ENCODE results near the gene CLCN3.
"Not testable (repeated sequence)": the region's sequence is repeated elsewhere in the genome, so short reads cannot be mapped to it uniquely, and the experiment has no call there.

CLCN3 gene

GRCh38 chr4:169720529-169720928 is 100.2 kb downstream of the CLCN3 start:
- DNase-seq: no peak

GRCh38 chr4:169723207-169723965 is 103.0 kb downstream of the CLCN3 start:
- DNase-seq: no peak

GRCh38 chr4:169724260-169724659 is 103.9 kb downstream of the CLCN3 start:
- DNase-seq: no peak

- DNase-seq: no peak
Observed at GRCh38 chr4:169727616-169728015, 107.2 kb downstream of the CLCN3 start.

- no peak for DNase-seq
Observed at GRCh38 chr4:169730564-169730963, 110.2 kb downstream of the CLCN3 start.

- not testable (repeated sequence) for DNase-seq
Observed at GRCh38 chr4:169738604-169739003, 118.2 kb downstream of the CLCN3 start.

GRCh38 chr4:169741569-169741968 is 121.2 kb downstream of the CLCN3 start:
- DNase-seq: no peak

GRCh38 chr4:169744601-169745000 is 124.2 kb downstream of the CLCN3 start:
- no peak for DNase-seq

- DNase-seq: no peak
Observed at GRCh38 chr4:169745291-169745690, 124.9 kb downstream of the CLCN3 start.

GRCh38 chr4:169756971-169757574 is 136.7 kb downstream of the CLCN3 start:
- DNase-seq: no peak

GRCh38 chr4:169757575-169758184 is 137.3 kb downstream of the CLCN3 start, which contains the start of gene HPF1:
Gene HPF1, minus strand, starts transcription at chr4:169757944. Its CDS starts 67 bp downstream, at chr4:169757877.
- peak; percentile 85 for DNase-seq

- peak; percentile 24 for DNase-seq
Observed at GRCh38 chr4:169758401-169758962, 138.1 kb downstream of the CLCN3 start.

GRCh38 chr4:169761846-169762245 is 141.5 kb downstream of the CLCN3 start:
- no peak for DNase-seq

- DNase-seq: no peak
Observed at GRCh38 chr4:169765835-169766234, 145.5 kb downstream of the CLCN3 start.

- DNase-seq: no peak
Observed at GRCh38 chr4:169766741-169767140, 146.4 kb downstream of the CLCN3 start.

GRCh38 chr4:169768385-169768784 is 148.0 kb downstream of the CLCN3 start:
- no peak for DNase-seq

- DNase-seq: no peak
Observed at GRCh38 chr4:169770416-169770815, 150.0 kb downstream of the CLCN3 start.

GRCh38 chr4:169771556-169772080 is 151.2 kb downstream of the CLCN3 start:
- not testable (repeated sequence) for DNase-seq
